Renal cortex interstitium (tissue), 11 donors: ENCODE data around the gene MGAT5B. TPM values are rescaled to one million over a fixed set of nuclear protein-coding genes. Genes with fewer than 3 reads are reported as not detected.

Experiments
- DNase-seq, 11 donors: peaks; one replicate each; pipeline ENCODE4 v3.0.0-alpha.2; 2013; ENCODE audit warnings: low read depth in 9 of 11, low spot score in 4 of 11; ENCODE audit errors: extremely low read depth in 1 of 11
- polyA plus RNA-seq, 3 donors: library from polyadenylated mRNA; unstranded; fragments of 120-200 nt; gene quantifications; one replicate each; pipeline ENCODE4 v1.2.1, GENCODE V29; 2013; ENCODE audit not compliant: insufficient read length in 3 of 3

MGAT5B gene
- polyA plus RNA-seq, 3 donors = 1.5 to 2.4 (median 1.6) TPM

DNA sequence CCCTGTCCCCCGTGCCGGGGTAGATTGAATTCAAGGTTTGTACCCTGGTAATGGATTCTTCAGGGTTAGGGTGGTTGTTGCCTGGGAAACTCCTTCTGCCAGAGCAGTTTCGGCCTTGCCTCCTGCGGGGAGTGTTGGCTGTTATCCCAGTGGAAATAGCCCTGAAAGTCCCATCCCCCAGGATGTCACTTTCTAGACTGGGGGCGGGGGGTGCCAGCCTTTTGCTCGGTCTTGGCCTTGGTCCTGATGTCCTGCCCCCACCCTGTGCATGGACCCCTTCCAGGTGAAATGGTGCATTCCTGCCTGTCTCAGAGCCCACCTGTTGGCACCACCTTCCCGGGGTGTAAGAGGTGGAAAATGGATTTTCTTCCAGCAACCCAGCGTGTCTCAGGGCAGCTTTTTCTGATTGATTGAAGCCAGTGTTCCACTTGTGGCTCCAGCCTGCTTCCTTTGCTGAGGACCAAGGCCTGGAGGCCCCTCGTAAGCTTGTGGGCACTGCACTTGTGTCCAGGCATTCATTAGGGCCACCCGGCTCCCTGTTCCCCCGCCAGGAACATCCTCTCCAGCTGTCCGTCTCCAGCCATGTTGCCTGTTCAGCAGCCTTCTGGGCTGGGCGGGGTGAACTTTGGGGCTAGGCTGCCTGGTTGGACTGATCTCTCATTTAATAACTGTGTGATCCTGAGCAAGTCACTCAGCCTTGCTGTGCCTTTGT lies 25.6 kb downstream of the MGAT5B start:
- no peak for DNase-seq

GRCh38 chr17:76894842-76895241 lies 26.6 kb downstream of the MGAT5B start:
- no peak for DNase-seq

DNA sequence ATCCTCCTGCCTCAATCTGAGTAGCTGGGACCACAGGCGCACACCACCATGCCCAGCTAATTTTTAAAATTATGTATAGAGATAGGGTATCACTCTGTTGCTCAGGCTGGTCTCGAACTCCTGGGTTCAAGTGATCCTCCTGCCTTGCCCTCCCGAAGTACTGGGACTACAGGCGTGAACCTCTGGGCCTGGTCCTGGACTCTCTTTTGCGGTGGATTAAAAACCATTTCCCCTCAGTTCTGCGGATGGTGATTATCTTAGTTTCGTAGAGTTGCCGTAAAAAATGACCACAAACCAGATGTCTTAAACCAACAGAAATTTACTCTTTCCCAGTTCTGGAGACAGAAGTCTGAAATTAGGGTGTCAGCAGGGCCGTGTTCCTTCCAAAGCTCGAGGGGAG lies 28.8 kb downstream of the MGAT5B start:
- DNase-seq = no peak

DNA sequence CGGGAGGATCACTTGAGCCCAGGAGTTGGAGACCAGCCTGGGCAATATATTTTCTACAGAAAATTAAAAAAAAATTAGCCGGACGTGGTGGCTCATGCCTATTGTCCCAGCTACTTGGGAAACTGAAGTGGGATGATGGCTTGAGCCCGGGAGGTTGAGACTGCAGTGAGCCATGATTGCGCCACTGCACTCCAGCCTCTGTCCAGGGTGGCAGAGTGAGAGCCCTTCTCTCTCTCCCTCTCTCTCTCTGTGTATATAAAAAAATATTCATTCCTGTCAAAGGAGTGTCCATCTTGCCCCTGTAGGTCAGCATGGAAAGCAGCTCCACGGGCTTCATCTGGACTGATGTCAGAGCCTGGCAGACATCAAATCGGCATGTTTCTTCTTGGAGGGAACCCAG lies 31.2 kb downstream of the MGAT5B start:
- no peak for DNase-seq

DNA sequence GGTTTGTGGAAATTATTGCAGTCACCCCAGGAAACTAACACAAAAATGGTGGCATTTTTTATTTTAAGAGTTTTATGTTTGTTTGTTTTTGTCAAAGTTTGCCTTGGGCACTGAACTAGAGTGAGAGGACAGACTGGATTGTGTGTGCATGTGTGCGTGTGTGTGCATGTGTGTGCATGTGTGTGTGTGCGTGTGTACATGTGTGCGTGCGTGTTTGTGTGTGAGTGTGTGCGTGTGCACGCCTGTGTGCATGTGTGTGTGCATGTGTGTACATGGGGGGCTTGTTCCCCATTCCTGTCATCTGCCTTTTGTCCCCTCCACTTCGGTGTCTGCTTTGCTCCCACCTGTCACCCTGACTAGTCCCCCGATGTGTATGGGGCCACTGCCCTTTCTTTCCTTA lies 32.5 kb downstream of the MGAT5B start:
- no peak for DNase-seq

DNA sequence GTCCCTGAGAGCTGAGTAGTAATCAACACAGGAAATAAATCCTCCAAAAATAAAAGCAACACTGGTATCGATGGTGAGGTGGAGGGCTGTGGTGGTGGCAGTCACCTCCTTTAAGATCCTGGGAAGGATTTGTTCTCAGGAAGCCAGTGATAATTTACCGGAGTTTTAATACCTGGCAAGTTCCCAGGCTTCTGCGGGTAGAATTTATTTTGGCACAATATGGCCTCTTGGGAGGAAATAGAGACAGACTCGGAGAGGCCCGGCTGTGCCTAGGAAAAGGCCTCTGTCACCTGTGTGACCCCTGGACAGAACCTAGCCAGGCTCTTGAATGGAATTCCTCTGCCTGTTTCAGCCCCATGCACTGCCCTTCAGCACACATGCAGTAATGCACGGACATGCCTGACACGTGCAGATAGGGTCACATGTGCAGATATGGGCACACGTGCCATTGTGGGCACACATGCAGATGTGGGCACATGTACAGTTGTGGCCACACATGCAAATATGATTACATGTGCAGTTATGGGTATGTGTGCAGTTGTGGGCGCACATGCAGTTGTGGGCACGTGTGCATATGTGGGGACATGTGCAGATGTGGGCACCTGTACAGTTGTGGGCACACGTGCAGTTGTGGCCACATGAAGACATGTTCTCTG lies 33.5 kb downstream of the MGAT5B start:
- DNase-seq = no peak

DNA sequence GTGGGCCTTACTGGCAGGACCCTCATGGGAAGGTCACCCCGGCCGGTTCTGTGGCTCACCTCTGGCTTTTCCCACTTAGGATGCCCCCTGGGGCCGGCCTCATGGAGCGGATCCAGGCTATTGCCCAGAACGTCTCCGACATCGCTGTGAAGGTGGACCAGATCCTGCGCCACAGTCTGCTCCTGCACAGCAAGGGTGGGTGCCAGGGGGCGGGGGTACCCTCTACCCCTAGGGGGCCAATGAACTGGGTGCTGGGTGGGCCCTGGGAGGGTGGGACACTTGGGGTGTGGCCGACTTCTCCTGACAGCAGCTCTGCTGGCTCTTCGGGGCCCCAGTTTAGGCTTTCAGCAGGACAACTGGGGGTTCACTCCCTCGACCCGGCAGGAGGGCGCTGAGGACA lies 34.3 kb downstream of the MGAT5B start:
- no peak for DNase-seq

GRCh38 chr17:76903631-76904030 lies 35.4 kb downstream of the MGAT5B start:
- DNase-seq = no peak

DNA sequence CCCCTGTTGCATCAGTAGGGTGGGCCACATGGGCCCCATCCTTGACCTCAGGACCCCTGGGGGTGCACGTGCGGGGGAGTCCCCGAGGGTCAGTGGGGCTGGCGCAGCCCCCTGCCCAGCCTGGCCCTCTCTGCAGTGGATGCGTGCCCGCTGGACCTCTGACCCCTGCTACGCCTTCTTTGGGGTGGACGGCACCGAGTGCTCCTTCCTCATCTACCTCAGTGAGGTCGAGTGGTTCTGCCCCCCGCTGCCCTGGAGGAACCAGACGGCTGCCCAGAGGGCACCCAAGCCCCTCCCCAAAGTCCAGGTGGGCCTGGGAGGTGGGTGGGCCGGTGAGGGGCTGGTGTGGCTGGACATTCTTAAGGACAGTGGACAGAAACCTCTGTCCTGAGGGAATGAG lies 35.9 kb downstream of the MGAT5B start:
- no peak for DNase-seq

- no peak for DNase-seq
Observed at GRCh38 chr17:76905036-76905435, 36.8 kb downstream of the MGAT5B start.

DNA sequence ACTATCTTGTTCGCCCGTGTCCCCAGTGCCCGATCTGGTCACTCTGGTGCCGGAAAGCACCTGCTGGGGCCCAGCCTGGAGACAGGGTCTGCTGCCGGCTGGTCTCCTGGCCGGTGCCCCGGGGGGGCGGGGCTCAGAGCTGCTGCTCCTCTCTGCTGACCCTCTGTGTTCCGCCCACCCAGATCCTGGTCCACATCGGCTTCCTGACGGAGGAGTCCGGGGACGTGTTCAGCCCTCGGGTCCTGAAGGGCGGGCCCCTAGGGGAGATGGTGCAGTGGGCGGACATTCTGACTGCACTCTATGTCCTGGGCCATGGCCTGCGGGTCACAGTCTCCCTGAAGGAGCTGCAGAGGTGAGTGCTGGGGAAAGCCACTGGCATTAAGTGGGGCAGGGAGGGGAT lies 37.6 kb downstream of the MGAT5B start:
- DNase-seq = no peak

DNA sequence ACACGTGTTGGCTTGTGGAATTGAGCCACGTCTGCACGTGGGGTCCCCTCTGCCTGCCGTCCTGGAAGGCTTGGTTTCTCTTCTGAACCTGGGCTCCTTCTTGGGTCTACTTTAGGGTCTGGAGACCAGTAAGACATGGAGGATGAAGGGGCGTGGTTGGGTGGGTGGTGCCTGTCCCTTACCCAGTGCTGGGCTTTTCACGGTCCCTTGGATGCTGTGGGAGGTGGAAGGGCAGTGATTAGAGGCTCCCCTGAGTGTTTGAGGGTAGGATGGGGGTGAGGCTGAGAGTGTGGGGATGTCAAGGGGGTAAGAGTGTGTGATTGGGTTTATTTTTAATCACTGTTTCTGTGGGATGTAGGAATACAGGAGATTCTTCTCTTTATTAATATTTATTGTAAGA lies 38.3 kb downstream of the MGAT5B start:
- no peak for DNase-seq

DNA sequence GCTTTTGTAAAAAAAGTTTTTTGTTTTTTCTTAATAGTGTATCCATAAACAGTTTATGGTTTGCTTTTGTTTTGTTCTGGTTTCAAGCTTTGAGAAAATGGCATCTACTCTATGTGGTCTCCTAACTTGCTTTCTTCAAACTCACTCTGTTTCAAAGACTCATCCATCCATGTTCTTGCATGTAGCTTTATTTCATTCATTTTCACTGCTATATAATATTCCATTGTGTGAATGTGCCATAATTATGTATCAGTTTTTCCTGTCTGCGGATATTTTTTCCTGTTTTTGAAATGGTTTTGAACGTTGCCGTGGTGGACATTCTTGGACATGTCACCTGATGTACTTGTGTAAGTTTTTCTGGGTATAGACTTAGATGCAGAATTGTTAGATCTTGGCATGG lies 39.1 kb downstream of the MGAT5B start:
- no peak for DNase-seq

GRCh38 chr17:76909971-76910760 lies 42.0 kb downstream of the MGAT5B start:
- DNase-seq = peak; percentile 48 to 86 (median 78)

GRCh38 chr17:76911299-76912017 lies 43.3 kb downstream of the MGAT5B start:
- no peak for DNase-seq

GRCh38 chr17:76912421-76913164 lies 44.4 kb downstream of the MGAT5B start:
- peak in 2 of 11 donors; percentile 6 to 22 for DNase-seq

GRCh38 chr17:76914937-76915336 lies 46.7 kb downstream of the MGAT5B start:
- no peak for DNase-seq

GRCh38 chr17:76915840-76916510 lies 47.8 kb downstream of the MGAT5B start:
- no peak for DNase-seq
